AG10803 (cell line): ENCODE measurements around the gene TUNAR.

Experiments
- DNase-seq: peaks from one replicate; pipeline ENCODE4 v3.0.0; 2010; ENCODE audit warnings: low read depth
- H3K4me3 ChIP-seq: 2 replicates; pipeline ENCODE4 v1.5.1; 2011; ENCODE audit warnings: mild to moderate bottlenecking, low read length, control low read depth
- TF ChIP-seq, protein P1 (sequence below): conservative IDR thresholded peaks from 2 replicates; pipeline ENCODE4 v1.5.1; 2011; ENCODE audit warnings: mild to moderate bottlenecking, low read length, control low read depth, inconsistent platforms

Gene TUNAR

DNA sequence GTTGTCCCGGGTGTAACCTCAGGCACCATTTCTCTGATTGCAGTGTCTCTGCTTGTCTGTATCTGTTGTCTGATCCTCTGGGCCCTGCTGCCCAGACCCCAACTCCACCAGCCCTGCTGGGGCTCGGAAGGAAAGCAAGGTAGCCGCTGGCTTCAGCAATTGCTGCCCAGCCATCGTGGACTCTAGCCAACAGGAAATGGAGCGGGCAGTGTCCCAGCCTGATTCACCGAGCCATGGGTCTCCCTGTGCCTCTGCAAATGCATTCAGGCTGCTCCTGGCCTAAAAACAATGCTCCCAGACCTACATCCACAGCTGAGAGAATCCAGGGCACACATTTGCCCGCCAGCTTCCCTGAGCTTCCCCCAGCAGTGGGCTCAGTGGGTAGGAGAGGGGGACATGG, 9.2 kb downstream of the TUNAR start:
- peak; percentile 3 for DNase-seq
- TF ChIP-seq, protein P1, sequence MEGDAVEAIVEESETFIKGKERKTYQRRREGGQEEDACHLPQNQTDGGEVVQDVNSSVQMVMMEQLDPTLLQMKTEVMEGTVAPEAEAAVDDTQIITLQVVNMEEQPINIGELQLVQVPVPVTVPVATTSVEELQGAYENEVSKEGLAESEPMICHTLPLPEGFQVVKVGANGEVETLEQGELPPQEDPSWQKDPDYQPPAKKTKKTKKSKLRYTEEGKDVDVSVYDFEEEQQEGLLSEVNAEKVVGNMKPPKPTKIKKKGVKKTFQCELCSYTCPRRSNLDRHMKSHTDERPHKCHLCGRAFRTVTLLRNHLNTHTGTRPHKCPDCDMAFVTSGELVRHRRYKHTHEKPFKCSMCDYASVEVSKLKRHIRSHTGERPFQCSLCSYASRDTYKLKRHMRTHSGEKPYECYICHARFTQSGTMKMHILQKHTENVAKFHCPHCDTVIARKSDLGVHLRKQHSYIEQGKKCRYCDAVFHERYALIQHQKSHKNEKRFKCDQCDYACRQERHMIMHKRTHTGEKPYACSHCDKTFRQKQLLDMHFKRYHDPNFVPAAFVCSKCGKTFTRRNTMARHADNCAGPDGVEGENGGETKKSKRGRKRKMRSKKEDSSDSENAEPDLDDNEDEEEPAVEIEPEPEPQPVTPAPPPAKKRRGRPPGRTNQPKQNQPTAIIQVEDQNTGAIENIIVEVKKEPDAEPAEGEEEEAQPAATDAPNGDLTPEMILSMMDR: no peak
- no peak overlapping the region for H3K4me3 ChIP-seq

DNA sequence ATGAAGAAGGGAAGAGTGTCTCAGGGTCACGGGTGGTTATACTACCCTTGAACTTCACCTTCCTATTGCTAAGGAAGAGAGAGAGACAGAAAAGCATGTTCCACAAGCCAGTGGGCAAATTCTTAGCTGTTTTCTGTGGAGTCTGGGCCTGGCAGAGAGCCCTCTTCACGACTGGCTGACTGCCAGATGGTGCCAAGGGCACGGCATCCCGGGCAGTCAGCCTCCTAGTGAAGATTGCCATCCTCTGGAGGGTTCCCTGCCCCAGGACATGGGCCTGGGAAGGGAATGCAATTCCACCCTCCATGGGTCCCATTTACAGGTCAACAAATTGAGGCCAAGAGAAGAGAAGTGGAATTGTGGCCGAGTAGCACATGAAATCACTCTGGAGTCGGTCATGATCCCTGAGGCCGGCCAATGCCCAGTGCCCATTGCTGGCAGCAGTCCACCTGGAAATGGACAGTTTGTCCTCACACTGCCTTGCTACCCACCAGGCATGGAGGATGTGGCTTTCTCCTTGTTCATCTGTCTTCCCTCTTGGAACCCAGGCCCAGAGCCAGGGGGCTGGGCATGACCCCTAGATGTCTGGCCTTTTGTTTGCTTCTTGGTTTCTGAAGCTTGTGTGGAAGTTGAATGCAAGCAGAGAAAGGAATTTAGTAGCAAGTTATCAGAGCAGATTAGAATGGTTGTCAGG, 9.9 kb downstream of the TUNAR start:
- TF ChIP-seq, protein P1: no peak
- no peak for DNase-seq
- H3K4me3 ChIP-seq: no peak overlapping the region

DNA sequence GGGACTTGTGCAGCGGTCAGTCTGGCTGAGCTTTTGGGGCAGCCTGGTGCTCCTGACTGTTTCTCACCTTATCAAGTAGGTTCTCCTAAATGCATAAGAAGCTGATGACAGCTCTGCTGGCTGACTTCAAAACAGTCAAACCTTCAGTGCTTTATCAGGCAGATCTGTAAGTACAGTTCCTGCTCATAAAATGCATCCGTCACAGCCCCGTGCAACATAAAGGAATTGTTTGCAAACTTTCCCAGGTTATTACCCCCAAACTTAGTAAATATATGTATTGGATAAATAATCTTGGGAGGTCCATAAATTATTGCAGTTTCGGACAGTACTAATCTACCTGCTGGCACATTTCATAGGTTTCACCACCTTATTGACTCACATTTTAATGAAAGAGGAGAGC, 10.7 kb downstream of the TUNAR start:
- H3K4me3 ChIP-seq: no peak overlapping the region
- TF ChIP-seq, protein P1: no peak
- DNase-seq: no peak

DNA sequence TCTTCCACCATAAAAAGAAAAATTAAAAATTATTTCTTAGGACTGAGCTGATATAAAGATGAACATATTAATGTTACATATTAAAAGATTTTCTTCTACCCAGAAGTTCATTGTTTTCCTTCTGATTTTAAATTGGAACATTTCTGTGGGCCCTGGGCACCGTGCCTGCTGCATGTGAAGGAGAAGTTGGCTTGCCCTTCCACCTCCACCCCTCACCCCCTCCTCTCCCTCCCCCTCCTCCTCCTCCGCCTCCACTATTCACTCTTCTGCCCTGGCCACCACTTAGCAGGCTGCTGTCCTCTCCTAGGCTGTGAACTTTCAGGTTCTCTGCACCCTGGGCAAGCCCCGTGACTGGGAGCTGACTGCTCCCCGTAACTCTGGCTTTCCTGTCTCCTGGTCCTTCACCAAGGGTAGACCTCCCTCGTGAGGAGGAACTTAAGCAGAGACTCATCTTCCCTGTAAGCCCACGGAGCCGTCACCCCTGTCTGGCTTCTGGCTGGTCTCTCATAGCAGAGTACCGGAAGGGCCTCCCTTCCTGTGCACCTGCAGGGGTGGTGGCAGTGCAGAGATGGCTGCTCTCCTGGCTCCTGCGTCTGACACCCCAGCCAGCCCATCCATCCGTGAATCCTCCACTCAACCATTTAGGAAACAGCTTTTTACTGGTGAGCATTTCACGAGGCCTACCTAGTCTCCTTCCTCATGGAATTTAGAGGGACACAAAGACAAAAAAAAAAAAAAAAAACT, 12.8 kb downstream of the TUNAR start:
- TF ChIP-seq, protein P1: no peak
- no peak overlapping the region for H3K4me3 ChIP-seq
- no peak for DNase-seq

DNA sequence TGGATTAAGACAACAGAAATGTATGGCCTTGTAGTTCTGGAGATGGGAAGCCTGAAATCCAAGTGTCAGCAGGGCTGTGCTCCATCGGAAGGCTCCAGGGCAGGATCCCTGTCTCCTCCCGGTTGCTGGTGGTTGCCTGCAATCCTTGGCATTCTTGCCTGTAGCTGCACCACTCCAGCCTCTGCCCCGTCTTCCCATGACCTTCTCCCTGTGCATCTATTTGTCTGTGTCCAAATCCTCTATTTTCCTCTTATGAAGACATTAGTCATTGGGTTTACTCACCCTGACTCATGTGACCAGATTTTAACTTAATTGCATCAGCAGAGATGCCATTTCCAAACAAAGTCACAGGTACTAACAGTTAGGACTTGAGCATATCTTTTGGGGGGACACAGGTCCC, 15.1 kb downstream of the TUNAR start:
- TF ChIP-seq, protein P1: no peak
- no peak overlapping the region for H3K4me3 ChIP-seq
- DNase-seq: peak; percentile 80

DNA sequence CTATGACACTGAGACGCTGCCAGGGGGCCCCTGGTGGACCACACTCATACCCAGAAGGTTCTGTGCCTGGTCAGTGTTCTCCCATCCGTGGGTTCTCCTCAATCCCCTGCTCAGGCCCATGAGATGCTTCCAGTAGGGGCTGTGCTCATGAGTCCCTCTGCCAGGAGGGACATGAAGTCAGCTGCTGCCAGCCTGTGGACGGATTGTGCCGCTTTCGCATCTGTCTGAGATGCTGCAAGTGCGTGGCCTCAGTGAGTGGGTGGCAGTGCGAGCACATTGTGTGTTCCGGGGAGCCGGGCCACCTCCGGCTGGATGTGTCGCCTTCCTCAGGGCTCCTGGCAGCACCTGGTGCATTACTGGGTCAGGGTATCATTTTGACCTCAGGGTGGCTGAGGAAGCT, 15.5 kb downstream of the TUNAR start:
- TF ChIP-seq, protein P1: no peak
- DNase-seq: no peak
- no peak overlapping the region for H3K4me3 ChIP-seq

DNA sequence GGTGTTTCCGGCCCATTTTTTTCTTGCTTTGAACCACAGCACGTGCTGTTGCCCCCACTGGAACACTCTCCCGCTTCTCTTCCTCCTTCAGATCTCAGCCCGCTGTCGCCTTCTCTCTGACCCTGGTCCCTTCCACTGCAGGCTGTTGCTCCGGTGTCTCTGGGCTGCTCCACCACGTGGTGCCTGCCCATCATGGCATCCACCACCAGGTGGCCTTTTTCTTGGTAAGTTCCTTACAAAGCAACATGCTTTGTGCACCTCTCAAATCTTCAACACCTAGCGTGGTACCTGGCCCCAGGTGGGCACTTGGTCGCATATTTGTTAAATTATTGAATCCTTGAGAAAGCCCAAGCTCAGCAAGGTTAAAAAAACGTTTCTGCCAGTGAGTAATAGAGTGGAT, 19.1 kb downstream of the TUNAR start:
- no peak overlapping the region for H3K4me3 ChIP-seq
- TF ChIP-seq, protein P1: 0 out of 2 replicates have a peak, but pooled peaks have one; percentile 10
- DNase-seq: no peak
